GM12878 (cell line): Measurements from ENCODE around the gene GM2A. TPM values are rescaled to one million over a fixed set of nuclear protein-coding genes. Genes with fewer than 3 reads are reported as not detected.

Experiments
- ATAC-seq: fragments of 200-7000 bp; cut with Tn5 transposase; 3 replicates; pipeline ENCODE4 v1.9.1; 2020; ENCODE audit warnings: mild to moderate bottlenecking, moderate library complexity
- BruUV-seq: library from RNA; stranded (reverse); fragments of 400-500 nt; replicated peaks from 2 replicates; lab custom pipeline; 2021; lab: Mats Ljungman, UMichigan
- CTCF ChIA-PET: fragments of 300-600 bp; sonication (Branson Sonifier 250); formaldehyde crosslinking; extraction: SDS; loops from one replicate; lab custom pipeline; 2021; ENCODE audit warnings: inconsistent platforms; lab: Yijun Ruan, JAX
- POLR2A ChIA-PET: fragments of 350-600 bp; formaldehyde crosslinking; extraction: SDS; loops from one replicate; lab custom pipeline; 2021; ENCODE audit warnings: inconsistent platforms; lab: Charles Lee
- RAD21 ChIA-PET: fragments of 300-600 bp; sonication (Branson Sonifier 250); formaldehyde crosslinking; loops from one replicate; lab custom pipeline; 2023; ENCODE audit warnings: antibody characterized with exemption; ENCODE audit not compliant: unreplicated experiment; lab: Charles Lee
- SMC1A ChIA-PET: fragments of 300-600 bp; sonication (Branson Sonifier 250); formaldehyde crosslinking; loops from one replicate; lab custom pipeline; 2023; ENCODE audit not compliant: unreplicated experiment, uncharacterized antibody; lab: Charles Lee
- DNase-seq: peaks from one replicate; pipeline ENCODE4 v3.0.0-alpha.2; 2011; ENCODE audit warnings: low read depth, low spot score
- FAIRE-seq: peaks from 3 replicates; lab custom pipeline; 2011; peaks lifted over from hg19 to GRCh38; lab: Jason Lieb, UNC
- H2AFZ ChIP-seq: 2 replicates; pipeline ENCODE4 v1.6.0; 2011; ENCODE audit warnings: low read depth, low read length, control low read depth; ENCODE audit not compliant: control insufficient read depth
- H3K27ac ChIP-seq: 2 replicates; pipeline ENCODE4 v1.5.1; 2011; ENCODE audit warnings: control low read depth; ENCODE audit not compliant: control insufficient read depth, insufficient read depth
- H3K27me3 ChIP-seq, 2 experiments: replicated peaks in 1 of 2; 2 replicates each; pipeline versions ENCODE4 v1.6.0 to v1.6.1; 2011; ENCODE audit warnings: low read length in 1 of 2; ENCODE audit not compliant: control insufficient read depth in 2 of 2, insufficient read depth in 2 of 2
- H3K36me3 ChIP-seq, 2 experiments: 2 replicates each; pipeline ENCODE4 v1.5.1; 2011; ENCODE audit warnings: low read length in 1 of 2; ENCODE audit not compliant: control insufficient read depth in 2 of 2, insufficient read depth in 2 of 2
- H3K4me1 ChIP-seq: 2 replicates; pipeline ENCODE4 v1.6.1; 2011; ENCODE audit warnings: mild to moderate bottlenecking, low read length, moderate library complexity, mixed read lengths; ENCODE audit not compliant: control insufficient read depth, insufficient read depth
- H3K4me2 ChIP-seq: 2 replicates; pipeline ENCODE4 v1.6.0; 2011; ENCODE audit warnings: control low read depth; ENCODE audit not compliant: control insufficient read depth, insufficient read depth
- H3K4me3 ChIP-seq: fragments of 200-600 bp; sonication (generic); 2 replicates; pipeline ENCODE4 v1.5.1; 2016
- H3K79me2 ChIP-seq: 2 replicates; pipeline ENCODE4 v1.6.0; 2011; ENCODE audit warnings: low read length; ENCODE audit not compliant: control insufficient read depth, insufficient read depth
- H3K9ac ChIP-seq: 2 replicates; pipeline ENCODE4 v1.8.0; 2011; ENCODE audit warnings: low read length, control low read depth, mixed read lengths; ENCODE audit not compliant: control insufficient read depth, insufficient read depth
- H3K9me3 ChIP-seq: replicated peaks from 3 replicates; pipeline ENCODE4 v1.5.1; 2011; ENCODE audit warnings: mild to moderate bottlenecking, low read length; ENCODE audit not compliant: control insufficient read depth, insufficient read depth
- H4K20me1 ChIP-seq: 2 replicates; pipeline ENCODE4 v1.6.0; 2011; ENCODE audit not compliant: control insufficient read depth, insufficient read depth
- FOXM1 ChIP-seq: IDR thresholded peaks from 2 replicates; pipeline ENCODE4 v1.6.1; 2012; ENCODE audit warnings: low read depth, mild to moderate bottlenecking, inconsistent platforms, low read length, moderate library complexity
- HDGF ChIP-seq: fragments of 450-650 bp; IDR thresholded peaks from 2 replicates; pipeline ENCODE4 v1.6.1; 2016; ENCODE audit warnings: antibody characterized with exemption
- NRF1 ChIP-seq: conservative IDR thresholded peaks from 2 replicates; pipeline ENCODE4 v1.6.1; 2011; ENCODE audit warnings: mild to moderate bottlenecking, low read depth, low read length, improper control_type of control experiment
- POLR2AphosphoS5 ChIP-seq: IDR thresholded peaks from 2 replicates; pipeline ENCODE4 v1.6.1; 2011; ENCODE audit warnings: mild to moderate bottlenecking, low read length, inconsistent platforms
- ZNF687 ChIP-seq: fragments of 450-650 bp; IDR thresholded peaks from 2 replicates; pipeline ENCODE4 v1.6.1; 2017; ENCODE audit warnings: mild to moderate bottlenecking, moderate library complexity
- WGBS: methylation state at CpG from one replicate; pipeline ENCODE4 v1.1.6; 2016; ENCODE audit warnings: low lambda C conversion rate; ENCODE audit not compliant: insufficient replicate concordance, insufficient coverage; ENCODE audit errors: missing lambda C conversion rate; 5-methylcytosine and 5-hydroxymethylcytosine counted together
- in situ Hi-C: fragments of 300-500 bp; cut with MboI; formaldehyde crosslinking; loops from 9 replicates; pipeline ENCODE4 v1.14.3; 2018; ENCODE audit warnings: mixed read lengths
- intact Hi-C: fragments of 100-400 bp; cut with micrococcal nuclease; formaldehyde crosslinking; loops from one replicate; pipeline ENCODE4 v1.14.2; 2022; ENCODE audit not compliant: unreplicated experiment
- polyA plus RNA-seq, 11 experiments: library from polyadenylated mRNA; depleted of rRNA in 4 of 11; unstranded in 6 of 11; stranded (reverse) in 5 of 11; fragments of >200 nt; fragmentation: Nextera tagmentation in 4 of 11; fragmentation: Illumina TruSeq in 1 of 11; extraction: Ambion mirVana in 4 of 11; extraction: Trizol in 1 of 11; gene quantifications; 1 replicate in 1 of 11; 2 replicates in 10 of 11; pipeline versions ENCODE4 v1.2.1 to v1.2.3, GENCODE V29; 2011 to 2016; ENCODE audit warnings: inconsistent platforms in 2 of 11, missing spikeins in 2 of 11, low read depth in 1 of 11
- total RNA-seq, 4 experiments: library from RNA; depleted of rRNA in 3 of 4; stranded (reverse); fragments of >200 nt in 3 of 4; fragmentation: Illumina TruSeq in 1 of 4; extraction: Trizol in 1 of 4; gene quantifications; 2 replicates each; pipeline versions ENCODE4 v1.2.1 to v1.2.3, GENCODE V29; 2013 to 2021

Gene GM2A
- total and polyA plus RNA-seq, 10 of the 15 experiments (the other 5 are each of a cell fraction or from before 2014, with no cell fraction given) = 33.6 to 106 (median 68.2) TPM

GRCh38 chr5:151215546-151215880, 37.5 kb upstream of the GM2A start:
- H3K9me3 ChIP-seq = no peaks in the 10 kb centered on the region
- H3K4me1 ChIP-seq = peaks cover 49% of the 10 kb centered on the region
- H3K4me3 ChIP-seq = peak overlapping the region; percentile 60
- H3K79me2 ChIP-seq = peaks cover 82% of the 10 kb centered on the region
- 0 out of 2 replicates have a peak, but pooled peaks have one; percentile 1 for TF ChIP-seq POLR2AphosphoS5
- no peak for TF ChIP-seq NRF1
- H3K27ac ChIP-seq = peak overlapping the region; percentile 99
- ChIA-PET SMC1A (interaction anchor here (0.8 to 18.6 kb wide), 11 partner anchors 7 to 122 kb away, joined by 3 to 325 read pairs (median 10); partner anchors contain the start of genes CCDC69 and GM2A), RAD21 (interaction anchor here (0.6 to 7.6 kb wide), 9 partner anchors 7 to 119 kb away, joined by 3 to 156 read pairs (median 39); partner anchors contain the start of genes CCDC69 and GM2A), CTCF (interaction anchor here (0.8 to 17.0 kb wide), 9 partner anchors 8 to 101 kb away, joined by 3 to 293 read pairs (median 8); partner anchors contain the start of genes CCDC69 and GM2A), POLR2A (interaction anchor here (0.6 to 17.1 kb wide), 18 partner anchors 8 to 719 kb away, joined by 3 to 290 read pairs (median 6); partner anchors contain the start of genes ANXA6, CCDC69 and GM2A)
- no peak for FAIRE-seq
- in situ Hi-C loops (no loop called here), intact Hi-C loops (loop anchor here (2.0 kb wide), 3 partner anchors 19 to 59 kb away; partner anchors contain the start of genes ANXA6 and GM2A)
- no peak overlapping the region for H2AFZ ChIP-seq
- H3K4me2 ChIP-seq = peak overlapping the region; percentile 91
- 63% methylated on average over 2 of the region's 2 CpGs for WGBS
- ATAC-seq = no peak
- H3K27me3 ChIP-seq = no peaks in the 10 kb centered on the region
- BruUV-seq = no TSS peak
- H4K20me1 ChIP-seq = no peaks in the 10 kb centered on the region
- DNase-seq = no peak
- H3K9ac ChIP-seq = peak overlapping the region; percentile 72
- H3K36me3 ChIP-seq = peaks cover 2 to 7% of the 10 kb centered on the region in 2 experiments; a peak in 2 of 4 replicates

- DNase-seq (no peak), ATAC-seq (no peak), FAIRE-seq (no peak)
- no peaks in the 10 kb centered on the region for H3K27me3 ChIP-seq
- ChIA-PET SMC1A (interaction anchor here (0.8 to 18.6 kb wide), 8 partner anchors 21 to 146 kb away, joined by 3 to 325 read pairs (median 32); partner anchors contain the start of gene GM2A), POLR2A (interaction anchor here (0.6 to 17.1 kb wide), 8 partner anchors 8 to 93 kb away, joined by 3 to 290 read pairs (median 4); partner anchors contain the start of gene GM2A), RAD21 (interaction anchor here (0.9 to 7.6 kb wide), 4 partner anchors 18 to 52 kb away, joined by 3 to 156 read pairs (median 71); partner anchors contain the start of gene GM2A), CTCF (interaction anchor here (0.7 to 17.0 kb wide), 6 partner anchors 21 to 231 kb away, joined by 3 to 293 read pairs (median 5); partner anchors contain the start of gene SLC36A1)
- H3K79me2 ChIP-seq = peaks cover 87% of the 10 kb centered on the region
- peaks cover 48% of the 10 kb centered on the region for H3K4me1 ChIP-seq
- peak overlapping the region; percentile 64 for H3K4me2 ChIP-seq
- 0 out of 2 replicates have a peak overlapping the region, but pooled peaks have one; percentile 24 for H3K4me3 ChIP-seq
- no peaks in the 10 kb centered on the region for H4K20me1 ChIP-seq
- TF ChIP-seq ZNF687 = 0 out of 2 replicates have a peak, but pooled peaks have one; percentile 37
- TF ChIP-seq FOXM1 = no peak
- no peak for TF ChIP-seq HDGF
- peak overlapping the region; percentile 40 for H3K27ac ChIP-seq
- in situ Hi-C loops = no loop called here
- no peaks in the 10 kb centered on the region for H3K9me3 ChIP-seq
- no peak overlapping the region for H2AFZ ChIP-seq
- no TSS peak for BruUV-seq
- H3K9ac ChIP-seq = no peak overlapping the region
- H3K36me3 ChIP-seq = peaks cover 2 to 7% of the 10 kb centered on the region in 2 experiments; a peak in 2 of 4 replicates
- WGBS = 79% methylated on average over 5 of the region's 5 CpGs
- intact Hi-C loops = no loop called here
These were observed 36.2 kb upstream of the GM2A start for GRCh38 chr5:151216781-151217180.
